GM12872 (cell line): Measurements from ENCODE around the gene TAS1R1.

Source experiments
- CTCF ChIP-seq: IDR thresholded peaks from 3 replicates; pipeline ENCODE4 v1.5.1; 2011; ENCODE audit warnings: low read depth, mild to moderate bottlenecking, low read length, moderate library complexity; ENCODE audit not compliant: insufficient read depth

The TAS1R1 gene

GRCh38 chr1:6623269-6623965 lies 68.3 kb downstream of the TAS1R1 start:
- TF ChIP-seq CTCF: no peak

- TF ChIP-seq CTCF: peak; percentile 12; the same call in 1 of the 3 replicates
These were observed 69.8 kb downstream of the TAS1R1 start, which contains the start of gene THAP3 for GRCh38 chr1:6624710-6625583. Gene THAP3 (plus strand): TSS chr1:6624868. CDS start chr1:6625219, 351 bp downstream.

- TF ChIP-seq CTCF: no peak
These were observed 70.6 kb downstream of the TAS1R1 start for GRCh38 chr1:6625584-6626149.

GRCh38 chr1:6627031-6627430 lies 71.9 kb downstream of the TAS1R1 start:
- no peak for TF ChIP-seq CTCF

- TF ChIP-seq CTCF: no peak
These were observed 72.9 kb downstream of the TAS1R1 start for GRCh38 chr1:6627841-6628545.

- TF ChIP-seq CTCF: no peak
These were observed 73.9 kb downstream of the TAS1R1 start for GRCh38 chr1:6628971-6629479.
